ENCODE data around the gene SHFL. TPM values are rescaled to one million over a fixed set of nuclear protein-coding genes. Genes with fewer than 3 reads are reported as not detected.

The SHFL gene
- total RNA-seq, 1 experiment from 2014 or later, result 98.9 TPM

DNA sequence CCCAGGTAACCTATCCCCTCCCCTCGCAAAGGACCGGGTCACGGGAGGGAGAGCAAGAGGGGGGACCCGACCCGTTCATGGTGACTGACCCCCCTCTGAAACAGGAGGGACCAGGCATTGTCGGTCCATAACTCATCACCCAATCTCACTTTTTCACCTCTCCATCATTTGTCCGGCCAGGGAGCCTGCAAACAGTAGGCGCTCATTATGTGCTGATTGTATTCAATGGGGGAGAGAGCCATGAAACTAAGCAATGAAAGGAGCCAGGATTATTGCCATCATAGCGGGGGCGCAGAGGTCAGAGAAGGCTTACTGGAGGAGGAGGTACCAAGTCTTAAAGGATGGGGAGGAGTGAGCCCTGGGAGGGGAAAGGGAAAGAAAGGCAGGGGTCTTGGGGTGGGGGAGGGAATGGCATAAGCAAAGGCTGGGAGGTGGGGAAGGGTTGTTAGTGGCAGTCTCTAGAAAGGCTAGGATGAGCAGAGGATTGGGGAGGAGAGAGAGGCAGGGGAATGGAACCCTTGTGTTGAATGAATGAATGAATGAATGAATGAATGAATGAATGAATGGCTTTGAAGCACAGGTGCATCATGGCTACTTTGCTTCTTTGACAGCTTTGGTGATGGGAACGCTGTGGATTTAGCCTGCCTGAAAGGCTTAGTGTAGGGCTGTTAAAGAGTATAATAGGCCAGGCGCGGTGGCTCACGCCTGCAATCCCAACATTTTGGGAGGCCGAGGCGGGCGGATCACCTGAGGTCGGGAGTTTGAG is 1.4 kb downstream of the SHFL start:
- no peak for DNase-seq (ENCODE audit: low read depth)

GRCh38 chr19:10088949-10089554 is 2.9 kb downstream of the SHFL start:
- DNase-seq (ENCODE audit: low read depth), result no peak

- DNase-seq (ENCODE audit: low read depth), result no peak
Observed at GRCh38 chr19:10089801-10090375, 3.8 kb downstream of the SHFL start.

DNA sequence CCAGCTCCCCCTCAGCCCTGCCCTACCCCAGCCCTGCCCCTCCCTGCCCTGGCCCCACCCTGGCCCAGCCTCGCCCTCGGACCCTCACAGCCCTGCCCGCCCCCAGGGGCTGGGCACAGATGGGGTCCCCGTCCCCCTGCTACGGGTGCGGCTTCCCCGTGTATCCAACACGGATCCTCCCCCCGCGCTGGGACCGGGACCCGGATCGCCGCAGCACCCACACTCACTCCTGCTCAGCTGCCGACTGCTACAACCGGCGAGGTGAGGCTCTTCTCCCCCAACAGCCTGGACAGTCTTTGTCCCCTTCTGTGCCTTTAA is 5.2 kb downstream of the SHFL start:
- no peak for DNase-seq (ENCODE audit: low read depth)

DNA sequence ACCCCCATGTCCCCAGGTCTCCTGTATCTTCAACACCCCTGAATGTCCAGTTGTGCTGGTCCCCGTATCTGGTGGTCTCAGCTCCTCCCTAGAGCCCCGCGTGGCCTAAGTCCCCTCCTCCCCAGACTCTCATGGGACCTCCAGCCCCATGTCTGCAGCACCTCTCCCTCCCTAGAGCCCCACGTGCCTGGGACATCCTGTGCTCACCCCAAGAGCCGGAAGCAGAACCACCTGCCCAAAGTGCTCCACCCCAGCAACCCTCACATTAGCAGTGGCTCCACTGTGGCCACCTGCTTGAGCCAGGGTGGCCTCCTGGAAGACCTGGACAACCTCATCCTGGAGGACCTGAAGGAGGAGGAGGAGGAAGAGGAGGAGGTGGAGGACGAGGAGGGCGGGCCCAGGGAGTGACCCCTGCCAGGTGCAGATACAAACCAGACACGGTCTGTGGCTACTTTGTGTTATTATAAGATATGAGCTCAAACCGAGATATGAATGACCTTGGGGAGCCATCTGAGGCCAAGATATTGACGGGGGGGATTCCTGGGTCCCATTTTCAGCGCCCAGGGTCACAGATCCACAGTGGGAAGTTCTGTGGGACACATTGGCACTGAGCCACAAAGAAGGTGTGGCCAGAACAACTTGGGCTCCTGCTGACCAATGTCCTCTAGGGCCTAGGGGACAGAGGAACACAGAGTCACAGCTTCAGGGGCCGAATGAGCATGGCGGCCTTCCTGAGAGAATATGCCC is 6.0 kb downstream of the SHFL start:
- DNase-seq (ENCODE audit: low read depth), result peak; percentile 26

DNA sequence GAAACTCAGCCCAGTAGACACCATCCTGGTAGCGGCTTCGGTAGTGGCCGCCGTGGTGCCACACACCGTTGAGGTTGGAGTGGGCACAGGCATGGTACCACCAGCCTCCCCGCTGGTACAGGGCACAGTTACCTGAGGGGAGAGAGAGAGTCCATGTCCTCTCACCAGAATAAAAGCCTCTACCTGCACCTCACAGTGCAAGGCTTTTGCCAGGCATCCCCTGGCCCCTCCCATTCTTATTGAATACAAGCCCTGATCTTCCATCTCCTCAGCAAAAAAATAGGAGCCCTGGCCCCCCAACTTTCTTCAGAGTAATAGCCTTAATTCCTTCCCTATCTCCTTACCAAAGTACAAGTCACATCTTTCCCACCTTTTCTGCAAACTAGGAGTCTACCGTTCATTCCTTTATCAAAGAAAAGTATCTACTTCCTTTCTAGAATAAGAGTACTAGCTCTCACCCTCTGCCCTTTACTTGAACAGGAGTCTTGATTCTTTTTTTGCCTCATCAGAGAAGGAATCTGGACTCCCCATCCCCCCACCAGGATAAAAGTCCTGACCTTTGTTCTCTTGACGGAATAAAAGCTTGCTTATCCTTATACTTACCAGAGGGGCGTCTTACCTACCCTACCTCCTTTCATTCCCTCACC is 6.7 kb downstream of the SHFL start:
- DNase-seq (ENCODE audit: low read depth), result no peak

DNA sequence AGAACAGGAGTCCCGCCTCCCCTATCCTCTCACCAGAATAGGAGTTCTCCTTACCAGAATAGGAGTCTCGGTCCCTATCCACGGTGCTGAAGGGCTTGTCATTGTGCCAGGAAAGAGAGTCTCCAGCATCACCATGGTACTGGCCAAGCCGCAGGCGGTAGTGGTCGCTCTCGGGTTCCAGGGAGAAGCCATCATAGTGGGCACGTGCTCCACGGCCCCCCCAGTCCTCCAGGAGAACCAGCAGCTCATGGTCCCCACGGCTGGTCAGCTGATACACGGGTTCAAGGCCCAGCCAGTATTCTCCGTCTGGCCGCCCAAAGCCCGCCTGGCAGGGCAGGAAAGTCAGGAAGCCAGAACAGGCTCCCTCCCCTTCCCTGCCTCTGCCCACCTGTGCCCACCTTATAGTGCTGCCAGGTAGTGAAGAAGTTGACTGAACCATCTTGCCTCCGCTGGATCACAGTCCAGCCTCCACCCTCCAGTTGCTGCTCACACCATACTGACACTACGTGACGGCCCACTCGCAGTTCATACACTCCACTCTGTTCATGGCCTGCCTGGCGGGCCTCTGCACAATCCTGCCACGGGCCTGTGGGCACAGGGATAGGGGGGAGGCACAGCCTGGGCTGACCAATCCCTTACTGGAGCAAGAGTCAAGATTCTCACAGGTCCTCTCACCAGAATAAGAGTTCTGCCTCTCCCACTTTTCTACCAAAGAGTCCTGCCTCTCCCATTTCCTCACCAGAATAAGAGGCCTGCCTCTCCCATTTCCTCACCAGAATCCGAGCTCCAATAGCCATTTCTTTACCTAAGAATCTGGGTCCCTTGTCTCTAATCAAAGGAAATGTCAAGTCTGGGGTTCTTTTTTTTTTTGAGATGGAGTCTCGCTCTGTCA is 7.4 kb downstream of the SHFL start:
- DNase-seq (ENCODE audit: low read depth), result peak; percentile 45

DNA sequence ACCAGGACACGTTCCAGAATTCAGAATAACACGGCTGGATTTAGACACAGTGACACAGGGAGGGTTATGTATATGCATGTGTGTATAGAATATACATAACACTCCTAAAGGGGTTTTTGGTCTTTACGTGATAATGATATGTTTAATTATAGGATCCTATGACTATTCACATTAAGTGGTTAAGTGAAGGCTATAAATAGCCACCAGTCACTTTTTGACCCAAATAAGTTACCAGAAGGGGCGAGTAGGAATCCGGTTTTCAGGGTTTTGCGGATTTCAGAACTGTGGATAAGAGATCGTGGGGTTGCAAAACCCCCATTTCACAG is 9.5 kb downstream of the SHFL start:
- no peak for DNase-seq (ENCODE audit: low read depth)

DNA sequence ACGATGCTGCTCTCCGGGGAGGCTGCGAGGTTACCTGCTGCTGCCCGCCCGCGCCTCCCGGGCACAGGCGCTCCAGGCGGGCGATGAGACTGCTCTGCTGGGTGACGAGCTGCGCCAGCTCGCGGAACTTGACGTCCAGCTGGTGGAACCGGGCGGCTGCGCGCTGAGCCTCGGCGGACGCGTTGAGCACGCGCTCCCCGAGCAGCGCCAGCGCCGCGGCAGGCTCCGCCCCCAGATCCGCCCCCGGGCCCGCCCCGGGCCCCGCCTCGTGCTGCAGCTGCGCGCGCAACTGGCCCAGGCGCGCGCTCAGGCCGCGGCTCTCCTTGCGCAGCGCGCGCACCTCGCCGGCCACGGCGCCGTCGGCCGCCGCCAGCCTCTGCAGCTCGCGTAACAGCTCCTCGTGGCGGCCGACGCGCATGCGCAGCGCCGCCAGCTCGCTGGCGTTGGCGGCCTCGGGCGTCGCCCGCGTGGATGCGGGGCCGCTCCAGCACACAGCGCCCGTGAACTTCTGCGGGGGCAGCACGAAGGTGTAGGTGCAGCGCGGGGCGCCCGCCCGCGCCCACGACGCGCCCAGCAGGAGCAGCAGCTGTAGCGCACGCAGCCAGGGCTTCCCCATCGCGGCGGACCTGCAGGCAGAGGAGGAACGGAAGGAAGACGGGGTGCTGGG is 10.0 kb downstream of the SHFL start:
- DNase-seq (ENCODE audit: low read depth), result peak; percentile 85

DNA sequence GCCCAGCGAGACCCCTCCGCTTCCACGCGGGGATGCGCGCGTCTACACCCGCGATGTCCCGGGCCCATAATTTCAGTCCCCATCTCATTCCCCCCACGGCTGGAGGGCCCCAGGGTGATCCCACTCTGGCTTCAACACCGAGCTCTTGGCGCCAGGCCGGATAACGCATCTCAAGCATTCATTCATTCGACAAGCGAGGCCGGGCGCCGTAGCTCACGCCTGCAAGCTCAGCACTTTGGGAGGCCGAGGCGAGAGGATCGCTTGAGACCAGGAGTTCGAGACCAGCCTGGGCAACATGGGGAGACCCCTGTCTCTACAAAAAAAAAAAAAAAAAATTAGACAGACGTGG is 10.5 kb downstream of the SHFL start:
- peak; percentile 39 for DNase-seq (ENCODE audit: low read depth)

DNA sequence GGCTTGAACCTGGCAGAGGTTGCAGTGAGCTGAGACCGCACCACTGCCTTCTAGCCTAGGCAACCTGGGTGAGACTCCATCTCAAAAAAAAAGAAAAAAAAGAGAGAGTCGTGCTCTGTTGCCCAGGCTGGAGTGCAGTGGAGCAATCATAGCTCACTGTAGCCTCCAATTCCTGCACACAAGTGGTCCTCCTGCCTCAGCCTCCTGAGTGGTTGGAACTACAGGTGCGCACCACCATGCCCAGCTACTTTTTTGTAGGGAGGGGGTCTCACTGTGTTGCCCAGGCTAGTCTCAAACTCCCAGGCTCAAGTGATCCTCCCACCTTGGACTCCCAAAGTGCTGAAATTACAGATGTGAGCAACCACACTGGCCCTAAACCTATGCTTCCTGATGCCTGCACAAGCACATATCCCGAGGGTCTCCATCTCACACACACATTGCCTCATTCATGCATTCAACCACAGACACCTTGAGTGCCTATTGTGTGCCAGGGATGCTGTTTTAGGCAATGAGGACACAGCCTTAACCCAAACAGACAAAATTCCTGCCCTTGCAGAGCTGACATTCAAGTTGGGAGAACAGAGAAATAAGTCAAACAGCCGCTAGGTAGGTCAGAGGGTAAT is 14.2 kb downstream of the SHFL start:
- DNase-seq (ENCODE audit: low read depth), result no peak

DNA sequence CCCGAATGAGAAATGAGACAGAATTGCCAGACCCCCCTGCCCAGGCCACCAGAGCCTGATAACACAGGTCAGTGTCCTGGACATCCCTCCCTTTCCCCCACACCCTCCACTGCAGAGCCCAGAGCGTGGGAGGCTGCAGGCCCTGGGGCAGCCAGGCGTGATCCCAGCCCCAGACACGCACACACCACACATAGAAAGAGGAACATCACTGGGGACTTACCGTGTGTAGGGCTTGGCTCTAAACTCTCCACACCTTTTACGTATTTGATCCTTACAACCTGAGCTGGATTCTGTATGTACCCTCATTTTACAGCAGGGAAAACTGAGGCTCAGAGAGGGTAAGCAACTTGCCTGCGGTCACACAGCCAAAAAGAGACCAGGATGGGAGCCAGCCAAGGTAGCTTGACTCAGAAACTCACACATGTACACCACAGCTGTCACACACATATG is 16.7 kb downstream of the SHFL start:
- DNase-seq (ENCODE audit: low read depth), result no peak

DNA sequence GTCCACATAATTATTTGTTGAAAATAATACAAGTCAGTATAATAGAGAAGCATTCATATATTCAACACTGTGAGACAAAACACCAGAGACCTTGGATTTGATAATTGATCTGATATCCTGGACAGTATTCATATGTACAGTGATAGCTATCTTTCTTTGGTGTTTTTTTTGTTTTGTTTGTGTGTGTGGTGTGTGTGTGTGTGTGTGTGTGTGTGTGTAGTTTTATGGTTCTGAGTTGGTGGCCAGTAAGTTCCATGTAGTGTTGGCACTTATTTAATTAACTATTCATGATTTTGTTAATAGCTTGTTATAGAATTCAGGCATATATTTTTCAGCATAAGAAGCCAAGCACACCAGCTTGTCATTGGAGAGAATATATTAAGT is 18.0 kb downstream of the SHFL start:
- DNase-seq (ENCODE audit: low read depth), result no peak

DNA sequence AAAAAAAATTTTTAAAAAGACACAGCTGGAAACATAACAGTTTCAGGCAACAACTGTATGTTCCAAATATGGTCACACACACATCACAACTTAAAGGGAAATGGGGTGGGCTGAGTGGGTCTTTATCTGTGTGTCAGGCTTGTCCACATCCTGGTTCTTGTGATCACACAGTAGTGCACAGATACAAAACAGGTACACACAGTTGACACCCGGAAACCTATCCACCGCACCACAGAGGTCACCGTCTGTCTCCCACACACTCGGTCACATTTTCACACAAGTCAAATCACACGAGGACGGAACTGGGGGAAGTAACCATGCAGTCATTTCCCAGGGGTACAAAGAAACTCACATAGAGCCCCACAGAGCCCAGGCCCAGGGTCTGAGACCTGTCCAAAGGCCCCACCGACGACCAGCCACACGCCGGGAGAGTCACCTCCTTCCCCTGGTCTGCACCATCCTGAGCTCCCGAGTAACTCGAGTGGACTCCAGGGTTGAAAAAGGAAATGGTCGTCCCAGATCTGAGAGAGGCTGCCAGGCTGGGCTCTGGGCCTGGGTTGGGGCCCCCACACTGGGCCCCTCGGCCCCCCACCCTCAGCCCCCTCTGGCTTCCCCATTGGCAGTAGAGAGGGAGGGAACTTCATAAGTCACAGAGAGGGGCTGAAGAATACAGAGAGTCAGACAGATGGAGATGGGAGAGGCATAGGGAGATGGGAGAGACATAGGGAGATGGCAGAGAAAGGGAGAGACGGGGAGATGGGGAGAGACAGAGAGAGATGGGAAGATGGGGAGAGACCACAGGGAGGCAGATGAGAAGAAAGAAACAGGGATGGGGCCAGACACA is 18.8 kb downstream of the SHFL start:
- no peak for DNase-seq (ENCODE audit: low read depth)

DNA sequence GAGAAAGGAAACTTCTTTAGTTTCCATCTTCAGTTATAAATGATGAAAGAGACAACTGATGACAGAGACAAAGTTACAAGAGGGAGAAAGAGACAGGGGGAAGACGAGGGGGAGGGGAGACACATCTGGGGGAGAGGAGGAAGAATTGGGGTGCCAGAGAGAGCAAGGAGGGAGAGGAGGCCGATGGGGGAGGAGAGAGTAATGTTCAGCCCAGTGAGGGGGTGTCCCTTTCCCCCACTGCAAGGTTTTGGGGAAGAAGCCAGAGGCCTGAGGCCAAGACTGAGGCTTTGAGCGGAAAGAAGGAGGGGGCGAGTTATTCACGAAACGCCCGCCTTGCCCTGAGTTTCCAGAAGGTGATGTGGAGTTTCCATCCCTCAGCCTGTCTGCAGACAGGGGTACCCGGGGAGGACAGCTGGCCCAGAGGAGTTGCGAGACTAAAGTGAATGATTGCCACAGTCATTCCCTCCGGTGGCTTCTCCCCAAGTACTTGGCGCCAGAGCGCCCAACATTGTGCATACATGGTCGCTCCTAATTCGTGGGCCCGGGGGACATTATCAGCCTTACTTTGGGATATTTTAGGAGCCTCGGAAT is 19.5 kb downstream of the SHFL start:
- DNase-seq (ENCODE audit: low read depth), result no peak

GRCh38 chr19:10106100-10106936 is 20.2 kb downstream of the SHFL start, which contains the start of gene PPAN:
PPAN (plus strand) TSS chr19:10106362; CDS start chr19:10106395, 33 bp downstream.
- peak; percentile 98 for DNase-seq (ENCODE audit: low read depth)

DNA sequence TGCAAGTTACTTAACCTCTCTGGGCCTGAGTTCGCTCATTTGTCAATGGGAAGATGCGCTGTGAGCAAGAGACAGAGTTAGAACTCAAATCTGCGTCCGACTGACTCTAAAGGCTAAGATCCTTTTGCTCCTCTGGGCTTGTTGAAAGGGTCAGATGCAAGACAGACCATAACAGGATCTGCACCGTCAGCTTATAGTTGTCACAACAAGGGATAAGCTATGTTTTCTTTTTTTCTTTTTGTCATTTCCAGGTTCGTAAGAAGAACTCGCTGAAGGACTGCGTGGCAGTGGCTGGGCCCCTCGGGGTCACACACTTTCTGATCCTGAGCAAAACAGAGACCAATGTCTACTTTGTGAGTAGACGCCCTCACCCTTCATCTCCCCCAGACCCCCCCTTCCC is 21.1 kb downstream of the SHFL start:
- no peak for DNase-seq (ENCODE audit: low read depth)

DNA sequence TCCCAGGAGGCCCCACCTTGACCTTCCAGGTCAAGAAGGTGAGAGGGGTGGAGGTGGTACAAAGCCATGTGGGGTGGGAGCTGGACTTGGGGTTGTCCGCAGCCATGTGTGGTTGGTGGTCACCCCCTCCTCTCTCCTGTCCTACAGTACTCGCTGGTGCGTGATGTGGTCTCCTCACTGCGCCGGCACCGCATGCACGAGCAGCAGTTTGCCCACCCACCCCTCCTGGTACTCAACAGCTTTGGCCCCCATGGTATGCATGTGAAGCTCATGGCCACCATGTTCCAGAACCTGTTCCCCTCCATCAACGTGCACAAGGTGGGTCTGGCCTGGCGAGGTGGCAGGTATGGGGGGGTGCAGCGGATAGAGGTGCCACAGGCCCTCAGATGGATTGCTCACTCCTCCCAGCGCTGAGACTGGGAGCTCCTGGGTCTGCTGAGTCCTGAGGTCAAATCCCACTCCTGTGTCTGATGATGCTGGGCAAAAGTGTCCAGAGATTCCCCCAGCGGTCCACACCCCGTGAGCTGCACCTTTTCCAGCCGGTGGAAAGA is 21.8 kb downstream of the SHFL start:
- no peak for DNase-seq (ENCODE audit: low read depth)

Measured in M059J (cell line).